D721Med (cell line): ENCODE results near the gene CDC14B.

Experiments used
- DNase-seq: peaks from one replicate; pipeline ENCODE4 v3.0.0; 2011; ENCODE audit warnings: low spot score; ENCODE audit not compliant: insufficient read length
- FAIRE-seq: peaks from 2 replicates; lab custom pipeline; 2011; peaks lifted over from hg19 to GRCh38; lab: Jason Lieb, UNC
- TF ChIP-seq, protein P1 (sequence below): IDR thresholded peaks from 2 replicates; pipeline ENCODE4 v1.5.1; 2012; ENCODE audit warnings: mild to moderate bottlenecking, control low read depth; ENCODE audit not compliant: insufficient read depth; ENCODE audit errors: missing control alignments

Gene CDC14B

GRCh38 chr9:96502539-96503373, 116.9 kb downstream of the CDC14B start:
- TF ChIP-seq, protein P1, sequence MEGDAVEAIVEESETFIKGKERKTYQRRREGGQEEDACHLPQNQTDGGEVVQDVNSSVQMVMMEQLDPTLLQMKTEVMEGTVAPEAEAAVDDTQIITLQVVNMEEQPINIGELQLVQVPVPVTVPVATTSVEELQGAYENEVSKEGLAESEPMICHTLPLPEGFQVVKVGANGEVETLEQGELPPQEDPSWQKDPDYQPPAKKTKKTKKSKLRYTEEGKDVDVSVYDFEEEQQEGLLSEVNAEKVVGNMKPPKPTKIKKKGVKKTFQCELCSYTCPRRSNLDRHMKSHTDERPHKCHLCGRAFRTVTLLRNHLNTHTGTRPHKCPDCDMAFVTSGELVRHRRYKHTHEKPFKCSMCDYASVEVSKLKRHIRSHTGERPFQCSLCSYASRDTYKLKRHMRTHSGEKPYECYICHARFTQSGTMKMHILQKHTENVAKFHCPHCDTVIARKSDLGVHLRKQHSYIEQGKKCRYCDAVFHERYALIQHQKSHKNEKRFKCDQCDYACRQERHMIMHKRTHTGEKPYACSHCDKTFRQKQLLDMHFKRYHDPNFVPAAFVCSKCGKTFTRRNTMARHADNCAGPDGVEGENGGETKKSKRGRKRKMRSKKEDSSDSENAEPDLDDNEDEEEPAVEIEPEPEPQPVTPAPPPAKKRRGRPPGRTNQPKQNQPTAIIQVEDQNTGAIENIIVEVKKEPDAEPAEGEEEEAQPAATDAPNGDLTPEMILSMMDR = no peak
- FAIRE-seq (no peak), DNase-seq (no peak)

- no peak for DNase-seq
- FAIRE-seq = no peak
- TF ChIP-seq, protein P1 = no peak
These were observed 117.8 kb downstream of the CDC14B start for GRCh38 chr9:96501633-96502538.

DNA sequence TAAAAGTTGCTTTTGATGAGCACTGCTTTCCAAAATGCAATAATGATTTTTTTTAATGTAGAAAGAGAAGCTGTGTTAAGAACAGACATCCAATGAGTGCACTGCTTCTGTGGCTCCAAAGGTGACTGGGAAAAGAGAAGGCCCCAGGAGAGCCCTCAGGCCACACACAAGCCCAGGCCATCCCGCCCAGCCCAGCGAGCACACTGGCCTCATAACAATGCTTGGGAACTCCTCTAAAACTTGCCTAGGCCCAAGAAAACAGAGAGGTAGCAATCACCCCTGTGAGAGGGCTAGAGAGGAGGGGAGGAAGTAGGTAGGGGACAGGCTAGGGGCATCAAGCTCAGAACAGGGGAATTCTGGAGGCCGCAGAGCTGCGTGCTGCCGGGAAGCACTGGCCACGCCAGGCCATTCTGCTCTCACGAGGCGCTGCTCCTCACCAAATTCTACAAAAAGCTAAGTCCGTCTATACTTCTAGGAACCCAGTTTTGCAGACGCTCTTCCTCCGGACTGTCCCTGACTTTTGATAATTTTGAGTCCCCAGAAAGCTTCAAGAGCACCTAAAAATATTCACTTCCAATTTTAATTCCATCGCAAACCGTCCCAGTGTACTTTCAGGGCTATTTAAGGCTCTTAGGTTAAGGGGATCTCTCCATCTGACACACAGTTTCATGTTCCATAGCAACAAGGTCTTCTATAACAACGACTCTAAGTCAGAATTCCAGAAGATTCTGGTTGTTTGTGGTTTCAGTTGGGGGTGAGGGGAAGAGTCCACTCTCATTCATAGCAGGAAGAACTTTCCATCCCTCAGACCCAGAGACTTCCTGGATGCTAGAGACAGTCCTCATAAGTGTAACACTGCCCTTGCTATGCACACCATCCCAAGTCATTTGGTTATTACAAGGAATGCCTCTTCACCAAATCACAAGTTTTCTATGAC, 118.7 kb downstream of the CDC14B start:
- DNase-seq = no peak
- TF ChIP-seq, protein P1 = no peak
- FAIRE-seq = no peak

DNA sequence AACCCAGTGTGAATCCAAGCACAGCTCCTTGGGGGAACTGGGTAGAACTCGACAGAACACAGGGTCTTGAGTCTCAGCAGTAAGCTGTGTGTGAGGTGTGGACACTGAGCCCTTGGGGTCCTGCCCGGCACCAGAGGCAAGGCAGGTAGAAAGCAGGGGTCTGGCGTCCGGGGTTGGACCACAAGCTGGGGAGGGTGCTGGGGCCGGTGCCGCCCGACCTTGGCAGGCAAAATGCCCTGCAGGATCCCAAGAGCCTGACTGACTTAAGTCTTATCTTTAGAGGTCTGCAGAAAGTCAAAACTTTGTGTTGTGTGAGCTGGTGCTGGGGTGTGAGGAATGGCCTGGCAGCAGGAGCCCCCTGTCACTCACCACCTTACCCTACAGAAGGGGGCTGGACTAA, 120.4 kb downstream of the CDC14B start:
- FAIRE-seq = no peak
- DNase-seq = no peak
- TF ChIP-seq, protein P1 = no peak

DNA sequence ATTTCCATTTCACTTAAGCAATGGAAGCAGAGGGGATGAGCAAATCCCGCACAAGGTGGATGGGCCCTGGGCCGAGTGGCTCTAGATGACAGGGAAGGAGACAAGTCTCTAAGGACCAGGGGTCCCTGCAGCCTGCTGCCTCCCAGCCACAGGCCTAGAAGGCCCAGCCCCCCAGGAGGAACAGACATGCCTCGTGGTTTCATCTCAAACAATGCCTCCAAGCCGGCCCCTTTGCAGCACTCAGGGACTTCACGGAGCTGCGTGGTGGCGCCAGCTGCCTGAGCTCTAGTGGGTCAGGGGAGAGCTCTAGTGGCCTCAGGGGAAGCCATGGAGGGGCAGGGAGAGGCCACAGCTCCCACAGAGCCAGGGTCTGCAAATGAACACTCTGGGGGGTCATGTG, 120.8 kb downstream of the CDC14B start:
- TF ChIP-seq, protein P1 = no peak
- DNase-seq (no peak), FAIRE-seq (no peak)

- no peak for FAIRE-seq
- TF ChIP-seq, protein P1 = no peak
- DNase-seq = no peak
These were observed 122.6 kb downstream of the CDC14B start for GRCh38 chr9:96497117-96497399.
